Placental pericyte (primary cell): Measurements from ENCODE around the gene CTSK. TPM values are rescaled to one million over a fixed set of nuclear protein-coding genes. Genes with fewer than 3 reads are reported as not detected.

Source experiments
- small RNA-seq: library from RNA; depleted of rRNA; stranded (forward); fragments of <200 nt; gene quantifications from one replicate; pipeline ENCODE3, GENCODE V24; 2012; ENCODE audit warnings: low replicate concordance
- total RNA-seq: library from RNA; depleted of rRNA; stranded (reverse); fragments of >200 nt; gene quantifications from 2 replicates; pipeline ENCODE4 v1.2.3, GENCODE V29; 2012

Gene CTSK
- total RNA-seq = 90.2 and 215 TPM in 2 replicates

DNA sequence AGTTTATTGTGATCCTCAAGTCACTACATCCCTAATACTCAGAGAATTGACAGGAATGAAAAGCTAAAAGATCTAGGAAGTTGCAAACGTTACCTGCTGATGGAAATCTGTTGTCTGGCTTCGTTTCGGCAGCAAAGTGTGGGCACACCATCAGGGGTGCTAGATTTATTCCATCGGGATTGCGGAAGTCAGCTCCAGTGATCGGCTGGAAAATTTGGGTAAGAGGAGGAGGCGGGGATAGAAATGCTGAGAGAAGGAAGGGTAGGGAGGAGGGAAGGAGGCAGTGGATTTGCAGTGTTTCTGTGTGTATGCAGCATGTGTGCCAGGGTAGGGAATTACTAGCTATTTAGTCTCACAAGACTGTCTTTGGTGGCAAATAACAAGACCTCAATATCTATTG lies at the start of gene CTSK:
TSS of gene CTSK (minus strand) at position 140 of the 400 bp plus-strand sequence. CDS start 1,455 bp downstream, outside the sequence.

DNA sequence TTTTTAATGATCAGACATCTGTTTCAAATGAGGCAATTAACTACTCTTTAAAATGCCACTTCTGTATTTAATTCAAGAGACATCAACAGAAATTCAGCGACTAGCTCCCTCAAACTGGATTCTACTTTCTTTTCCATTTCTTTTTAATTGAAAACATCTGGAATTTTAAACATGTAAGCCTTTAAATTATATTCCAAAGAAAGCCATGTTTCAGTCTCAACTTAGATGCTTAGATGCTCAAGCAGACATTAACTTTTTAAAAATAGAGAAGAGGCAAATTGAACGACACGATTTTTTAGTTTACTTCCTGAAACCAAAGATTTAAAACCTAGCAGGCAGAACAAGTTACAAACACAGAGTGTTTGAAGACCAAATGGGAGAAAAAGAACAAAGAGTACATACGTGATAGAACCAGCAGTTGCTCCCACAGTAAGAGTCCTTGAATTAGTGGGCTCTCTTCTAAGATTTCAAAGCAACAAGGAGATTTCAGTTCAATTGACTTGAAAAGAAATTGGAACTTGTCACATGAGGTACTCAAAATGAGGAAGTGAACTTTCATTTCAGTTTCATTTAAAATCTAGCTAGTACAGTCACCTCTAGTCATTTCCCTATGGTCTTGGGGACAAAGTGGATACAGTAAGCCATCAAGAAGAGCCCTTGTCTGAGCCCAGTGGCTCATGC lies 42.6 kb downstream of the CTSK start, which contains the start of gene CTSS:
TSS of gene CTSS (minus strand) at position 483 of the 681 bp plus-strand sequence. CDS start 1,015 bp downstream, outside the sequence.

Small RNA genes within 50 kb of the gene (small RNA-seq; reads per million reads assigned to genes)
- gene RNU6-1309P = 0.10 reads per million

Other genes starting within 250 kb of the CTSK start
- 177 and 412 TPM in 2 replicates for gene MCL1, start 228.7 kb downstream of the CTSK start, total RNA-seq
- gene ENSA, start 178.6 kb downstream of the CTSK start, total RNA-seq = 78.7 and 79.4 TPM in 2 replicates
- gene GOLPH3L, start 111.1 kb downstream of the CTSK start, total RNA-seq = 9.7 and 35.0 TPM in 2 replicates
- 0.14 and 2.4 TPM in 2 replicates for gene HORMAD1, start 87.4 kb downstream of the CTSK start, total RNA-seq
- gene CTSS, start 42.5 kb downstream of the CTSK start, total RNA-seq = 11.8 and 28.6 TPM in 2 replicates
- gene ARNT, start 68.3 kb upstream of the CTSK start, total RNA-seq = 37.2 and 59.3 TPM in 2 replicates
- gene CTXND2, start 78.9 kb upstream of the CTSK start, total RNA-seq = not detected in 2 replicates
- gene SETDB1, start 118.1 kb upstream of the CTSK start, total RNA-seq = 39.1 and 42.7 TPM in 2 replicates
- 136 and 182 TPM in 2 replicates for gene CERS2, start 166.6 kb upstream of the CTSK start, total RNA-seq
- under 0.01 and 0.22 TPM in 2 replicates for gene ANXA9, start 174.0 kb upstream of the CTSK start, total RNA-seq
- gene MINDY1, start 198.6 kb upstream of the CTSK start, total RNA-seq = 5.9 and 9.2 TPM in 2 replicates
- gene PRUNE1, start 200.2 kb upstream of the CTSK start, total RNA-seq = 7.7 and 8.9 TPM in 2 replicates
- gene BNIPL, start 228.3 kb upstream of the CTSK start, total RNA-seq = 0.22 and 0.29 TPM in 2 replicates
- gene C1orf56, start 239.5 kb upstream of the CTSK start, total RNA-seq = 2.9 and 3.3 TPM in 2 replicates